H4 (cell line): ENCODE data around the gene MAN2B2. TPM values are rescaled to one million over a fixed set of nuclear protein-coding genes. Genes with fewer than 3 reads are reported as not detected.

ENCODE experiments used
- DNase-seq: peaks from one replicate; pipeline ENCODE4 v3.0.0-alpha.2; 2015; ENCODE audit warnings: low spot score
- total RNA-seq: library from RNA; depleted of rRNA; stranded (reverse); fragments of >200 nt; shearing (Covaris generic); gene quantifications from 2 replicates; pipeline ENCODE4 v1.2.3, GENCODE V29; 2014

The MAN2B2 gene
- total RNA-seq, 1 experiment from 2014 or later = 11.1 TPM

DNA sequence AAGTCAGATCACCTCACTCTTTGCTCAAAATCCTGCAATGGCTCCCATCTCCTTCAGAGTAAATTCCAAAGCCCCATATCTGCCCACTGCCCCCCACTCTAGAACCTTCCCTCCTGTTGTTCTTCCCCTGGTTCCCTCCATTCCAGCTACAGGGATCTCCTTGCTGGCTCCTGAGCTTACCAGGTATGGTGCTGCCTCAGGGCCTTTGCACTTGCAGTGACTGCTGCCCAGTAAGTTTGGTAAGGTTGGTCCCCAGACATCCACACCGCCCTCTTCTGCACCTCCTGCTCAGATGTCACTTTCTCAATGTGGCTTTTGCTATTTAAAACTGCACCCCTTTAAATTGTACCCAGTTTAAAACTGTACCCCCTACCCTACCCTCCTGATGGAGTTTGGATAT, 7.8 kb upstream of the MAN2B2 start:
- no peak for DNase-seq

DNA sequence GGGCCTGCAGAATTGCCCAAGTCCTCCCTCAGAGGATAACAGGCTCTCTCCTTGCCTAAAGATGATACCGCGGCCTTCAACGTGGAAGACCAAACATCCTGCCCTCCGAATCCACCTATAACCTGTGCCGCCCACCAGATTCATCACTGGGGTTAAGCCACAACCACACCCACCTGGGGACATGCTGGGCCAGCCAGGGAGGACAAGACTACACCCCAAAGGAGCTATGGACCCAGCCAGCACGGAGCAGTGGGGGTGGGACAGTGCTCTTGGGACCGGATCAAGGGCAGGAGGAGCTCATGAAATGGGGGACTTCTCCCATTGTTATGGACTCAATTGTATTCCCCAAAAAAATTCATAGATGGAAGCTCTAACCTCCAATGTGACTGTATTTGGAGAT, 6.8 kb upstream of the MAN2B2 start:
- DNase-seq = no peak

DNA sequence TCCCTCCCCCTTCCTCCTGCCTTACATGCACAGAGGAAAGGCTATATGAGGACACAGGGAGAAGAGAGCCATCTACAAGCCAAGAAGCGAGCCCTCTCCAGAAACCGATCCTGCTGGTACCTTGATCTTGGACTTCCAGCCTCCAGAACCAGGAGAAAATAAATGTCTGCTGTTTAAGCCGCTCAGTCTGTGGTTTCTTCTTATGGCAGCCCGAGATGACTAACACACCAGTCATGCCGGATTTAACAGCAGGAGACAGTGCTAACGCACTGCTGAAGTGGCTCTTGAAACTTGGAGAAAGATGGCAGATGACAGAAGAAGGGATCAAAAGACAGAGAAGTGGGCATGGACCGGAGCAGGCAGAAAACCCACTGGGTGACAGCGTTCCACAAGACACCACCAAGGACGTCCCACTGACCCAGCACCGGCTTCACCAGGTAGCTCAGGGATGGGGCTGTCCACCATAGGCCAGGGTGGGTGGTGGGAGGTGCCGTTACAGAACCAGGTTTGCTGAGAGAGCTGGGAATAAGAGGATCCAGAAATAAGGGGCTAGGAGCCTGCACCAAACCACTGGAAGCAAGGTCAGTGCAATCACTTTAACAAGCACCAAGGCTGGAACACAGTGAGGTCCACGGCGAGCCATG, 6.2 kb upstream of the MAN2B2 start:
- peak; percentile 70 for DNase-seq

DNA sequence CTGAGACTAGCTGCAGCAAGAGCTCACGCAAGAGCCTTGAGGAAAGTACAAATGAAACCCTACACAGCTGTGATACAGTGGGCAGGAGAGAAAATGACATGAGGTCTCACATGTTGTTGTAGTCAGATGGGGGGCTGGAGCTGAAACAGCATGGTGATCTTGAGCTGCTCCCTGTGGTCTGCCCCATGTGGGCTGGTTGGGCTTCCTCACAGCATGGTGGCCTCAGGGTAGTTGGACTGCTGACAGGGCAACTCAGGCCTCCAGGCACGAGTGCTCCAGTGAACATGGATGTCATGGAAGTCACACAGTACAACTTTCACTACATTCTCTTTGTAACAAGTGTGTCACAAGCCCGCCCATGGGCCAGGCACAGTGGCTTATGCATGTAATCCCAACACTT, 3.4 kb upstream of the MAN2B2 start:
- no peak for DNase-seq

DNA sequence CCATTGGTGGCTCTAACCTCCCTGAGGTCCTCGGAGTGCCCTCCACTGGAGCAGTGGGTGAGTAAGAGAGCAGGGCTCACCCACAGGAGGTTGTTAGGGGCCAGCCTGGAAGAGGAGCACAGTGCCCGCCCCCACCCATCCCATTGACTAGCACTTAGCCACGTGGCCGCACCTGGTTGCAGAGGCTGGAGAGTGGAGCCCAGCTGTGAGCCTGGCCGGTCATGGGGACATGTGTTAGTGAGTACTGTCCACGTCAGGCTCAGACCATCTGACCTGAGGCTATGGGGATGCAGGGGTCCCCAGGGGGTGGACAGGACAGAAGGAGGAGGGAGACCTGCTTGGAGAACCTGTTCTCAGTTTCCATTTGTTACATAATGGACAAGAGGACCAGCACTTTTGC, 1.4 kb upstream of the MAN2B2 start:
- DNase-seq = no peak

DNA sequence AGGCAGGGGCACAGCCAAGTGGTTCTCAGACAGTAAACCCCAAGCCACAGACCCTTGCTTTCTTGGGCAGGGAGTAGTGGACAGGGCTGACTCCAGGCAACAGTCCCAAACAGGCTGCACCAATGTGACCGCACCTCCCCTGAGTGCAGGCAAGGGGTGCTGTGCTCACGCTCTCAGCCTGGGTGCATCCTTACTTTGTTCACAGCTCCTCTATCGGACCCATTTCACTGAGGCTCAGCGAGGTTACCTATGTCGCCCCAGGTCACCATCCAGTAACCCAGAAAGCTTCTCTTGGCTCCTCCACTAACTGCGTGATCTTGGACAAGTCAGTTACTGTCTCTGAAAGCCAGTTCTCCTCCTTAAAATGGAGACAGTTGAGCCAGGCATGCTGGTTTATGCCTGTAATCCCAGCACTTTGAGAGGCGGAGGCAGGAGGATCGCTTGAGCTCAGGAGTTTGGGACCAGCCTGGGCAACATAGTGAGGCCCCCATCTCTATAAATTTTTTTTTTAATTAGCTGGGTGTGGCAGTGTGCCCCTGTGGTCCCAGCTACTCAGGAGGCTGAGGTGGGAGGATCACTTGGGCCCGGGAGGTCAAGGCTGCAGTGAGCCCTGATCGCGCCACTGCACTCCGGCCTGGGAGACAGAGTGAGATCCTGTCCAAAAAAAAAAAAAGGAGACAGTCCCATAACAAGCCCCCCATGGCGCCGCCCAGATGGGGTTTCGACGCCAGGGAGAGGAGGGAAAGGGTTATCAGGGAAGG, 823 bp upstream of the MAN2B2 start:
- DNase-seq = no peak

DNA sequence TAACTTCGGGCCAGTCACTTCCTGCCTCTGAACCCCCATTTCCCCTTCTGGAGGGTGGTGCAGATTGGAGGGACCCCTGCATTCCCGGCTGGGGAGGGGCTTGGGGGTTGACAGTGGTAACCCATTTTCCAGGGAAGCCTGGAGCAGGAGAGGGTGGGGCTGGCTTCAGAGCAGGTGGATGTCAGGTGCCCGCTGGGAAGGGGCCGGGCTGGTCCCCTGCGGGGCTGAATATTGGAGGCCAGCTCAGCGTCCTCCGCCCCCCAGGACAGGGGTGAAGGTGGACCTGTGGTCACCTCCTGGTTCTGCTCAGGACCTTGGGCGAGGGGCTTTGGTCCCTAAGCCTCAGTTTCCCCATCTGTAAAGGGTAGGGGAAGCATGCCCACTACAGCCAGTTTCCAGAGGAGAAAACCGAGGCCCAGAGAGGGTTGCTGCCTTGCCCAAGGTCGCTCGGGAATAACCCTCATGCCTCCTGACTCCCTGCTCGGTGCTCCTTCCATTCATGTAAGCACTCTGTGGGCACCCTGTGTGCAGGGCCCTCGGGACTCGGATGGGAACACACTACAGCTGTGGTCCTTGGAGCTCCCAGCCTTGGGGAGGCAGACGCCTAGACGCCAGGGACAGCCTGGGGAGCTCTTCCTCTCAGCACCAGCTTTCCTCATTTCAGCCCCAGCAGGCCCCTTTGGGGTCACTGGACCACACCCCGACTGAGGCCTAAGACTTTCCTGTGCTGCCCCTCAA, 683 bp downstream of the MAN2B2 start:
- DNase-seq = no peak

DNA sequence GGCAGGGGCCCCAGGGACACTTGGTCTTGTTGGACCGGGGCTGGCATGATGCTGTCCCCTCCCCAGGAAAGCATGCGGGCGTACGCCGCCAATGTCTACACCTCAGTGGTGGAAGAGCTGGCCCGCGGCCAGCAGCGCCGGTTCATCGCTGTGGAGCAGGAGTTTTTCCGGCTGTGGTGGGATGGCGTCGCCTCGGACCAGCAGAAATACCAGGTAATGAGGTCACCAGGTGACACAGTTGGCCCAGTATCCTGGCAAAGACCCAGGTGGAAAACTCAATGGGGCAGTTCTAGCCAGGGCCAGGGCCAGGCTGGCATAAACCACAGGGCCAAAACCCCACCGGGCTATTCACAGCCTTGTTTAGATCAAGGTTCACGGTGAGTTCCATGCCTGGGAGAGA, 1.5 kb downstream of the MAN2B2 start:
- DNase-seq = no peak

DNA sequence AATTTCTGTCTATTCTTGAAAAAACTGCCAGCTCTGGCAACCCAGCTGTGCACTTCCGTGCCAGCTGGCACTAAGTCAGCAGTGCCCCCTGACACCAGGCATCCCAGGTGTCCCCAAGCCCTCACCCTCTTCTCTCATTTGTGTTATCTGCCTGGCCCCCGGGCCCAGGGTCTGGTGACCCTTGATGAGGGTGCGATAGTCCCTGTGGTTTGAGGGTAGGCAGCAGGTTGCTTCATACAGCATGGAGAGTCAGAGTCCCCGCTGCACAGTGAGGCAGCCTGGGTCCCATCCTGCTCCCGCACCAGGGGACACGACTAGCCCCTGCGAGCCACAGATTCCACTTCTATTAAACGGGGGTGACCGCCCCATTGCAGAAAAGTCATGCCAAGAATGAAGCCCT, 1.9 kb downstream of the MAN2B2 start:
- DNase-seq = no peak

DNA sequence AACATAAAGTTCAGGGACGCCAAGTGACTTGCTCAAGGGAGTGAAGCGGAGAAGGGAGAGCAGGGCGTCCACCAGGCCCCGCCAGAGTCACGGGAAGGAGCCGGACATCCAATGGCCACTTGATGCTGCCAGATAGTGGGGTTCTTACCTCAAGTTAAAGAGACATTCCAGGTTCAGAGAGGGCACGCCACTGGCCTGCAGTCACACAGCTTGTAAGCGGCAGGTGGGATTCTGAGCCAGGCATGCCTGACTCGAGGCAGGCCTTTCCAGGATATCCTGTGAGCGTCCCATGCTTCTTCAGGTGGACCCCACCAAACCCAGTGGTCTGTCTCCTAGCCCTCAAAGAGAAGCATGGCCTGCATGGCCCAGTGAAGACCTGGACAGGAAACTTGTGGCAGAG, 2.4 kb downstream of the MAN2B2 start:
- DNase-seq = no peak

DNA sequence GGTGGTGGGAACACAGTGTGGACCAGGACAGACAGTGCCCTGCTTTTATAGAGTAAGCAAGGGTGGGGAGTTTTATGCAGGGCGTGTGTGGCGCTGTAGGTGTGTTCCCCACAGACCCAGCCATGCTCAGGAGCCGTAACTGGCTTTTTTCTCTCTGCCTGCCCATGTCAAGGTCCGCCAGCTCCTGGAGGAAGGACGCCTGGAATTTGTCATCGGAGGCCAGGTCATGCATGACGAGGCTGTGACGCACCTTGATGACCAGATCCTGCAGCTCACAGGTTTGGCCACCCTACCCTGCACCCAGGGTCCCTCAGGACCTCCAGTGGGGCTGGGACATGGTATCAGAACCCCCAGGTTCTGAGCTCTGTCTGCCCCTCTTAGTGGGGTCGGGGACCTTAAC, 3.2 kb downstream of the MAN2B2 start:
- no peak for DNase-seq

DNA sequence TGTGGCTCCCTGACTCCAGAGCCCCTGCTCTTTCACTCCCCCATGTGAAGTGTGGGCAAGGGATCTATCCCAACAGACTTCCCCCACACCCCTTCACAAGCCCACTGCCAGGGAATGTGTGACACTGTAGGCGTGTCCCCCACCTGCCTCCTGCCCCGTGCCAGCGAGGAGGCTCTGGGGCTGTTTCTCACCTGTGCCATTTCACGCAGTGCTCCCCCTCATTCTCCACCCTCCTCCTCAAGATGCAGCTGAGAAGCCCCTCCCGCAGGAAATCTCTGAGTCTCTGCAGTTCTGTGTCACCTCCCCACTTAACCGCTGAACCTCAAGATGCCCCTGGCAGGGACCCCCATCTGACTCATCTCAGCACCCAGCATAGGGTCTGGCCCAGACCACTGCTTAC, 5.4 kb downstream of the MAN2B2 start:
- no peak for DNase-seq

DNA sequence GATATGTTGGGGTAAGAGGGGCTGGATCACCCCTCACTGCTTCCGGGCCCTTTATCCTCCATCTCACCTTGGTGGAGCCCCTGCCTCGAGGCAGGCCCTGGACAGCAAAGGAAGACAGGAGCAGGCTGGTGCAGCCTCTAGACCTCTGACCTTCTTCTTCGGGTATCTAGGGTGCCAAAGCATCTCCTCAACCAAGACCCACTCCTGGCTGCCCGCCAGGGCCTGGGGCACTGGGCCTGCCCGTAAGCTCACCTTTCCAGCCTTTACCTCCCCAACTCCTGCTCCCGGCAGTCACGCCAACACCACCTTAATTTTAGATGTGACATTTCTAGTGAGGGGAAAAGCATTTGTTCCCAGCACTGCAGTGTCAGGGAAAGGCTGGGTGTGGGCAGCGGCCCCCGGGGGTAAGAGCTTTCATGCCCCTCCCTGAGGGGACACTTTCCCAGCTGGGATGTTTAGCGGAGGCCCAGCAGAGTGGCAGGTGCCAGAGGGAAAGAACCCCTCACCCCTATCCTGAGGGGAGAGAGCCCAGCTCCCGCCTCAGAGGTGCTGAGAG, 6.7 kb downstream of the MAN2B2 start:
- DNase-seq = no peak

DNA sequence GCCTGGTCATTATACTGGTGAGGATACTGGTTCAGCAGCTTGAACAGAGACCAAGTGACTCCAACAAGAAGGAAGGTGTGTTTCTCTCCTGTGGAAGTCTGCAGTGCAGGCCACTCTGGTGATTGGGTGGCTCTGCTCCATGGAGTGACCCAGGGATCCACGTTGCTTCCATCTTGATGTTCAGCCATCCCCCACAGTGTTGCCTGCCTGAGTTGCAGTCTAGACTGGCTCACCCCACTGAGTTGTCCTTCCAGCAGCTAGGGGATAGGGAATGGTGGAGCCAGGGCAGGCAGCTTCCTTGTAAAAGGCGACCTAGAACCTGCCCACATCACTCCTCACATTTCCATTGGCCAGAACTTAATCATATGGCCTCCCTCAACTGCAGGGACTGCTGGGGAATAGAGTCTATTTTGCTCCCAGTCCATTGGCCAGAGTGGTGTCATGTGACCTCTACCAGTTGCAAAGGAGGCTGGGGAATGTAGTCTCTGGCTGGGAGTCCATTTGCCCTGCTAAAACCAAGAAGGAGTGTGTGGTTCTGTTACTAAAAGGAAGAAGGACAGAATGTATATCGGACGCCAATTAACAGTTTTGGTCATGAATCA, 8.0 kb downstream of the MAN2B2 start:
- DNase-seq = peak; percentile 64

DNA sequence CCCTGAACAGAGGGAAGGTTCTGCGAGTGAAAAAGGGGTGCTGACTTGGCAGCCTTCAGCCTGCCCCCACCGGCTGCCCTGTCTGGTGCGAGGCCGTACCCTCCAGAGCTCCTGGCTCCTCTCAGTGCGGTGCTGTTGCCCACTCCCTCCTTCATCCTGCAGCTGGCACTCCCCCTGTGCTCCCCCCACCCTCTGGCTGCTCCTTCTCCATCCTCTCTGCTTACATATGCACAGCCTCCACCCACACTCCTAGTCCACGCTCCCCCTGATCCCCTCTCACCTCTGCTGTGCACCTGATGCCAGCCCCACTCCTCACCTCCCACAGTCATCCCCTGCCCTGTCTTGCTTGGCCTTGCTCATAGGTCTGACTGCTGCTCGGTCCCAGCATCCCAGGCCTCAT, 9.9 kb downstream of the MAN2B2 start:
- no peak for DNase-seq

DNA sequence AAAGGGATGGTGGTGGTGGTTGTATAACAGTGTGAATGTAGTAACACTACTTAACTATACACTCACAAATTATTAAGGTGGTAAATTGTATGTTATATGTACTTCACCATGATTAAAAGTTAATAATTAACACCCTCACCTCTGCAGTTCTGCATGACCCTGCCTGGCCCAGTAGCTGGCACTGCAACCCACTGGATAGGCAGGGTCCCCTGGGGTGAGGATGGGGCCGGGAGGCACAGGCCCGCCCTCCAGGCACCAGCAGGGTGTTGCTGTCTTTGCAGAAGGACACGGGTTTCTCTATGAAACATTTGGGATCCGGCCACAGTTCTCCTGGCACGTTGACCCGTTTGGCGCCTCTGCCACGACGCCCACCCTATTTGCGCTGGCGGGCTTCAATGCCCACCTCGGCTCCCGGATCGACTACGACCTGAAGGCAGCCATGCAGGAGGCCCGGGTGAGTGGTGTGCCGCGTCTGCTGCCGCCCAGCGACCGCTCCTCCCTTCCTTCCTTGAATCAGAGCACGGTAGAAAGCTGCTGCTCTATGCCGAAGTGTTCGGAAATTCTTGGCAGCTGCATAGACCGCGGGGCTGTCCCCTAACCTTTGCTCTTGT, 11.8 kb downstream of the MAN2B2 start:
- DNase-seq = no peak

DNA sequence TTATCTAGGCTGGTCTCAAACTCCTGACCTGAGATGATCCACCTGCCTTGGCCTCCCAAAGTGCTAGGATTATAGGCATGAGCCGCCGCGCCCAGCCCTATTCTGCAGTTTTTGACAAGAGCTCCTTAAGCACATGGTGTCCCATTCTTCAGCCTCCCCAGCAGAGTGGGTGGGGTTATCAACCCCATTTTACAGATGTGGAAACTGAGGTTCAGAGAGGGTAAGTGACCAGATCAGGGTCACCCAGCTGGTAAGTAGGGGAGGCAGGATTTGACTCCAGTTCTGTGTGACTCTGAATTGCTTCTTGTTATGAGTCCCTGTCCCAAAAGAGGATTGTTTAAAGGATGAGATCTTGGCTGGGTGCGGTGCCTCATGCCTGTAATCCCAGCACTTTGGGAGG, 14.5 kb downstream of the MAN2B2 start:
- no peak for DNase-seq

DNA sequence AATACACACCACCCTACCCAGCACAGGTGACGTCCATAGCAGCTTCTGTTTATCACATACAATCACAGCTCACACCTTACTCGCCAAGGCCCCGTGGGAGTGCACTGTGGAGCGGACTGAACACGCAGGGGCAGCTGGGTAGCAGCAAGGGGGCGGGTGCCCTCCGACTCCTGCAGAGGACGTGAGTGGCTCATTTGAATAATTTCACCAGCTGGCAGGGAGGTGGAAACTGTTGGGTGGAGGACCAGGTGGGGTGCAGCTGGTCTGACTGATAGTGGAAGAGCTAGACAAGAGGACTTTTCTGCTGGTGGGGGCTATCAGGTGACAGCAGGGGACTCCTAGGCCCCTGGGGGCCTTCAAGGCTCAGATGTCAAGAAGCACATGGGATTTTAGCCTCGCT, 16.3 kb downstream of the MAN2B2 start:
- DNase-seq = no peak

DNA sequence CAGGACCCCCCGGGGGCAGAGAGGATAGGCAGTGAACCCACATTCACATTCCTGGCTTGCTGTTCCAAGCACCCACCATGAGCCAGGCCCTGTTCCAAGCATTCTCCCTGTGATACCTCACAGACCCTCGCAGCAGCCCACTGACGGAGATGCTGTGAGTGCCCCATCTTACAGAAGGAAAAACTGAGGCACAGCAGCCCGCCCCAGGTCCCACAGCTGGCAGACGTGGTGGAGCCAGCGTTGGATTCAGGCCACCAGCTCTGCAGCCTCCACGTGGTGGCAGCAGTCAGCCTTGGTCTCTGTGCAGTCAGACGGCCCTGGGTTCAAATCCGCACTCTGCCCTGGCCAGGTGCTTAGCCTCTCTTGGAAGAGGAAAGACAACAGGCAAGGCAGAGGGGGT, 16.8 kb downstream of the MAN2B2 start:
- no peak for DNase-seq

DNA sequence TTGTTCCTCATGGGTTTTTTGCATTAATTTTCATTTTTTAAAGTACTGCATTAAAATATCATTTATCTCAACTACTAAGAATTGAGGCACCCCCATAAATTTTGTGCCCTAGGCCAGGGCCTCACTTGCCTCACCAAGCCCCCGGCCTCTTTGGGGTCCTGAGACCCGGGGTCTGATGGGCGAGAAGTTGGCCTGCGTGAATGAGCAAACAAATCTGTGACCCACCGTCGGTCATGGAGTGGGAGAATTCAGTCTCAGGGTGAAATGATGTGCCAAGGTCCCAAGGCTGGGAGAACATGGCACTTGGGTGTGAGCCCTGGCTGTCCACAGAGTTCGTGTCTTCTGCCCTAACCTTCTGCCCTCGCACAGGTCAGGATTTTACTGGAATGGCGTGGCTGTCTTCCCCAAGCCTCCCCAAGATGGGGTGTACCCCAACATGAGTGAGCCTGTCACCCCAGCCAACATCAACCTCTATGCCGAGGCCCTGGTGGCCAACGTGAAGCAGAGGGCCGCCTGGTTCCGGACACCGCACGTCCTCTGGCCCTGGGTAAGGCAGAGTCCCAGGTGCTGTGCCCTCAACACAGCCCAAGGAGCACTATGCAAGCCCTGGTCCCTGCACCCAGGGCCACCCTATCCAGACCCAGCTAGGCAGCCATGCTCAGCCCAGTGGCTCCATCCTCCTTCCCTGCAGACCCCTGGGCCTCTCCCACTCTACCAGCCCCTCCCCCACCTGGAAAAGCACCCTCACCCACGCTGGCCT, 18.0 kb downstream of the MAN2B2 start:
- DNase-seq = no peak

DNA sequence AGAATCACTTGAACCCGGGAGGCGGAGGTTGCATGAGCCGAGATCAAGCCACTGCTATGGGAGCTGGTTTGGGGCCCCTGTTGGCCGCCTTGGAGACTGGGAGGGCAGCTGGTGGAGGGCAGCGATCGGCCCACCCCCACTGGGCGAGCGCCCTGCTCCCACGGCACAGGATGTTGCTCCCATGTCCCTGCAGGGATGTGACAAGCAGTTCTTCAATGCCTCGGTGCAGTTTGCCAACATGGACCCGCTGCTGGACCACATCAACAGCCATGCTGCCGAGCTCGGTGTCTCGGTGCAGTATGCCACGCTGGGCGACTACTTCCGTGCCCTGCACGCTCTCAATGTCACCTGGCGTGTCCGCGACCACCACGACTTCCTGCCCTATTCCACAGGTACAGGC, 19.4 kb downstream of the MAN2B2 start:
- no peak for DNase-seq
